Measurements from ENCODE around the gene DGKD. TPM values are rescaled to one million over a fixed set of nuclear protein-coding genes. Genes with fewer than 3 reads are reported as not detected.
A peak's percentile ranks its signal among the peaks of the same experiment; 100 is the strongest.

The DGKD gene
- 49.5 and 55.1 TPM in 2 replicates for total RNA-seq
- long read RNA-seq, partial matches to known transcripts, result 3 of 6 reads
- long read RNA-seq, other reads (novel, unspliced or antisense), result 3 of 6 reads

GRCh38 chr2:233353769-233354499 lies at the start of gene DGKD:
DGKD (plus strand) TSS chr2:233354494; CDS start chr2:233354519, 25 bp downstream.
- Mint-ChIP-seq H3K4me1 (ENCODE audit: low read depth) (peaks cover 27% of the 10 kb centered on the region), H3K27ac (peak within 1 kb of the TSS; percentile 93), H3K36me3 (ENCODE audit: insufficient read depth) (peaks cover 2% of the 10 kb centered on the region), H3K9me3 (ENCODE audit: low read depth) (no peaks in the 10 kb centered on the region), H3K4me3 (ENCODE audit: low read depth) (peak within 1 kb of the TSS; percentile 91), H3K27me3 (peaks cover 16% of the 10 kb centered on the region)
- peak; percentile 69 for DNase-seq (ENCODE audit: low spot score, unreplicated experiment)
- peak; percentile 32 for TF ChIP-seq CTCF (IDR thresholded peaks at IDR 0.05; ENCODE audit: unreplicated experiment)

- H3K9me3 Mint-ChIP-seq (ENCODE audit: low read depth), result no peaks in the 10 kb centered on the region
- peaks cover 3% of the 10 kb centered on the region for H3K27me3 Mint-ChIP-seq
- no peak for TF ChIP-seq CTCF (IDR thresholded peaks at IDR 0.05; ENCODE audit: unreplicated experiment)
- H3K27ac Mint-ChIP-seq, result no peak within 1 kb of the TSS
- H3K36me3 Mint-ChIP-seq (ENCODE audit: insufficient read depth), result no peaks in the 10 kb centered on the region
- no peaks in the 10 kb centered on the region for H3K4me1 Mint-ChIP-seq (ENCODE audit: low read depth)
- no peak within 1 kb of the TSS for H3K4me3 Mint-ChIP-seq (ENCODE audit: low read depth)
- DNase-seq (ENCODE audit: low spot score, unreplicated experiment), result no peak
Observed at GRCh38 chr2:233307565-233307964, 46.7 kb upstream of the DGKD start, which contains the start of gene SAG. SAG (plus strand) TSS chr2:233307816; CDS start chr2:233309190, 1,374 bp downstream.

GRCh38 chr2:233311241-233311926 lies 42.9 kb upstream of the DGKD start:
- TF ChIP-seq CTCF (IDR thresholded peaks at IDR 0.05; ENCODE audit: unreplicated experiment), result no peak
- peaks cover 3% of the 10 kb centered on the region for H3K27me3 Mint-ChIP-seq
- DNase-seq (ENCODE audit: low spot score, unreplicated experiment), result no peak
- H3K4me1 Mint-ChIP-seq (ENCODE audit: low read depth), result no peaks in the 10 kb centered on the region
- H3K4me3 Mint-ChIP-seq (ENCODE audit: low read depth), result no peak overlapping the region
- no peak overlapping the region for H3K27ac Mint-ChIP-seq
- H3K36me3 Mint-ChIP-seq (ENCODE audit: insufficient read depth), result no peaks in the 10 kb centered on the region
- H3K9me3 Mint-ChIP-seq (ENCODE audit: low read depth), result no peaks in the 10 kb centered on the region

GRCh38 chr2:233312874-233313273 lies 41.4 kb upstream of the DGKD start:
- H3K27ac Mint-ChIP-seq, result no peak overlapping the region
- no peak for DNase-seq (ENCODE audit: low spot score, unreplicated experiment)
- no peaks in the 10 kb centered on the region for H3K36me3 Mint-ChIP-seq (ENCODE audit: insufficient read depth)
- H3K9me3 Mint-ChIP-seq (ENCODE audit: low read depth), result no peaks in the 10 kb centered on the region
- no peaks in the 10 kb centered on the region for H3K4me1 Mint-ChIP-seq (ENCODE audit: low read depth)
- no peak for TF ChIP-seq CTCF (IDR thresholded peaks at IDR 0.05; ENCODE audit: unreplicated experiment)
- H3K27me3 Mint-ChIP-seq, result peaks cover 3% of the 10 kb centered on the region
- no peak overlapping the region for H3K4me3 Mint-ChIP-seq (ENCODE audit: low read depth)

- DNase-seq (ENCODE audit: low spot score, unreplicated experiment), result no peak
- peaks cover 9% of the 10 kb centered on the region for H3K27me3 Mint-ChIP-seq
- no peaks in the 10 kb centered on the region for H3K4me1 Mint-ChIP-seq (ENCODE audit: low read depth)
- no peak for TF ChIP-seq CTCF (IDR thresholded peaks at IDR 0.05; ENCODE audit: unreplicated experiment)
- H3K27ac Mint-ChIP-seq, result no peak overlapping the region
- no peaks in the 10 kb centered on the region for H3K9me3 Mint-ChIP-seq (ENCODE audit: low read depth)
- no peaks in the 10 kb centered on the region for H3K36me3 Mint-ChIP-seq (ENCODE audit: insufficient read depth)
- H3K4me3 Mint-ChIP-seq (ENCODE audit: low read depth), result no peak overlapping the region
Observed at GRCh38 chr2:233314180-233314925, 39.9 kb upstream of the DGKD start.

All from progenitor cell of endocrine pancreas (in vitro differentiated cells).